ENCODE results near the gene TOR4A.
A peak's percentile ranks its signal among the peaks of the same experiment; 100 is the strongest.

TOR4A gene

DNA sequence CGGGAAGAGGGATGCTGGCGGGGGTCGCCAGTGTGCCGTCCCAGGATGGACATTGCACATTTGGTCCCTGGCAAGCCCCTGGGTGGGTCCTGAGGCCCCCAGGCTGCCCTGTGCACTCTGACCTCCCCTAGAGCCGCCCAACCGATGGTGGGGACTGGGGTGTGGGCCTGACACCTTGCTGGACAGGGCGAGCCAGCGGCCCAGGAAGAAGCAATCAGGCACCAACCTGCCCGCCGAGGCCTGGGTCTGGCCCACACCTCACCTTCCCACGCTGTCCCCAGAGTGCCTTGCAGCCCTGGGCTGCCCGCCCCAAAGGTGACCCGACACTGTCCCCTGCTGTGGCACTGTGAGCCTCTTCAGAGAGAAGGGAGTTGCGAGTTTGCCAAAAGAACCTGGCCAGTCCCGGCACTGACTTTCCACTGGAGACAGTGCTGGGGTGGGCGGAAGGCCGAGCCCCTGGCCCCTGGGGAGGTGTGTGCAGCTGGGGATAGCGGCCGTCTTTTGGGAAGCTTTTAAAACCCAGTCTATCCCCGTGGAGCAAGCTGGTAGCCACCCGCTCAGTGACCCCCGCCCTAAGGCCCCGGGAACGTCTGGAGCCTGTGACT lies 36.5 kb downstream of the TOR4A start:
- no peak for DNase-seq (ENCODE audit: low read depth in 2 of 2)
- H3K4me3 ChIP-seq (replicated peaks in 1 of 2; ENCODE audit: low read depth in 2 of 2, low read length in 2 of 2) = no peak overlapping the region
- TF ChIP-seq, protein P1, sequence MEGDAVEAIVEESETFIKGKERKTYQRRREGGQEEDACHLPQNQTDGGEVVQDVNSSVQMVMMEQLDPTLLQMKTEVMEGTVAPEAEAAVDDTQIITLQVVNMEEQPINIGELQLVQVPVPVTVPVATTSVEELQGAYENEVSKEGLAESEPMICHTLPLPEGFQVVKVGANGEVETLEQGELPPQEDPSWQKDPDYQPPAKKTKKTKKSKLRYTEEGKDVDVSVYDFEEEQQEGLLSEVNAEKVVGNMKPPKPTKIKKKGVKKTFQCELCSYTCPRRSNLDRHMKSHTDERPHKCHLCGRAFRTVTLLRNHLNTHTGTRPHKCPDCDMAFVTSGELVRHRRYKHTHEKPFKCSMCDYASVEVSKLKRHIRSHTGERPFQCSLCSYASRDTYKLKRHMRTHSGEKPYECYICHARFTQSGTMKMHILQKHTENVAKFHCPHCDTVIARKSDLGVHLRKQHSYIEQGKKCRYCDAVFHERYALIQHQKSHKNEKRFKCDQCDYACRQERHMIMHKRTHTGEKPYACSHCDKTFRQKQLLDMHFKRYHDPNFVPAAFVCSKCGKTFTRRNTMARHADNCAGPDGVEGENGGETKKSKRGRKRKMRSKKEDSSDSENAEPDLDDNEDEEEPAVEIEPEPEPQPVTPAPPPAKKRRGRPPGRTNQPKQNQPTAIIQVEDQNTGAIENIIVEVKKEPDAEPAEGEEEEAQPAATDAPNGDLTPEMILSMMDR (IDR thresholded peaks at IDR 0.05; ENCODE audit: low read depth, low read length) = no peak

- TF ChIP-seq, protein P1 (IDR thresholded peaks at IDR 0.05; ENCODE audit: low read depth, low read length) = no peak
- H3K4me3 ChIP-seq (replicated peaks in 1 of 2; ENCODE audit: low read depth in 2 of 2, low read length in 2 of 2) = no peak overlapping the region
- DNase-seq (ENCODE audit: low read depth in 2 of 2) = no peak
Measured at GRCh38 chr9:137314561-137315560, 37.3 kb downstream of the TOR4A start.

DNA sequence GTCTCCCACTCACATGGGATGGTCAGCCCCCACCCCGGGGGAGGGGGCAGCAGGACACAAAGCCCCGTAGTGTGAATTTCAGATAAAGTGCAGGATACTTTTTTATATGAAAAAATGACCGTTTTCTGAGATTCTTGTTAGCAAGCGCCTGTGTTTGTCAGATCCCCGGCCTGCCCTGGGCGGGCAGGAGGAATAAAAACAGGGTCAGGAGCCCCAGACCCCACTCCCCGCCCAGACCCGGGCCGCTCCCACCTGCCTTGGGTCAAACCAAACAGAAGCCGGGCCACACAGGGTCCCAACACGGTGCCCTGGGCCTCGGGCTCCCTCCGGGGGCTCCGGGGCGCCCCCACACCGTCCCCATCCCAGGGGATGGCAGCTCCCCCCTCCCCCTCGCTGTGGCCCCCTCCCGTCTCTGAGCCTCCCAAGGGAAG lies 38.1 kb downstream of the TOR4A start:
- DNase-seq (ENCODE audit: low read depth in 2 of 2) = no peak
- TF ChIP-seq, protein P1 (IDR thresholded peaks at IDR 0.05; ENCODE audit: low read depth, low read length) = no peak
- H3K4me3 ChIP-seq (replicated peaks in 1 of 2; ENCODE audit: low read depth in 2 of 2, low read length in 2 of 2) = no peak overlapping the region

- H3K4me3 ChIP-seq (replicated peaks in 1 of 2; ENCODE audit: low read depth in 2 of 2, low read length in 2 of 2) = no peak overlapping the region
- TF ChIP-seq, protein P1 (IDR thresholded peaks at IDR 0.05; ENCODE audit: low read depth, low read length) = no peak
- peak; percentile 31 to 46 for DNase-seq (ENCODE audit: low read depth in 2 of 2)
Measured at GRCh38 chr9:137316012-137316981, 38.8 kb downstream of the TOR4A start.

DNA sequence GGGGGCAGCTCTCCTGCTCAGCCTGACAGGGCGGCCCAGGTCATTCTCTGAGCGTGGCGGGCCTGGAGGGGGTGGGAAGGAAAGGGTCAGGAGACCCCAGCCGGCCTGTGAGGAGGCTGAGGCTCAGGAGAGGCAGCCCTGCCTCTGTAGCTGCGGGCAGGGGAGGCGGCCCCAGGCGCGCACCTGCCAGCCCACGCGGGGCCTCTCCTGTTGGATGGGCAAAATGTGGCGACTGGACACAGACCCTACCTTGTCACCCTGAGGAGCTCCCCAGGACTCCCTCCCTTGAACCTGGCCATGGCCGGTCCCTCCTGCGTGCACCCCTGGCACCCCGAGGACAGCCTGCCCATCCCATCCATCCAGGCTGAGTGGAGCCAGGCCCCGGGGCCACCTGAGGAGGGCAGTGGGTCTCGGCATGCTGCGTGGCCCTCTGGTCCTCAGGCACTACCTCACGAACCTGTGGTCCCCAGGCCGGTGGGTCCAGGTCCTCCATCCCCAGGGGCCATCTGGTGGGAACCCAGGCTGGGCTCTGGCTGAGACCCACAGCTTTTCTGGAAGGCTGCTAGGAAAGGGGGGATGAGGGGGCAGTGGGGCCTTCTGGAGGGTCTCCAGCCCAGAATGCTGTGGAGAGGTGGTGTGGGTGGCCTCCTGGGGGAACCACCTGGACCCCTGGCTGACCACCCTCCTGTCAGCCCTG lies 39.6 kb downstream of the TOR4A start:
- TF ChIP-seq, protein P1 (IDR thresholded peaks at IDR 0.05; ENCODE audit: low read depth, low read length) = no peak
- H3K4me3 ChIP-seq (replicated peaks in 1 of 2; ENCODE audit: low read depth in 2 of 2, low read length in 2 of 2) = no peak overlapping the region
- no peak for DNase-seq (ENCODE audit: low read depth in 2 of 2)
